Endothelial cell of umbilical vein (primary cell): ENCODE data around the gene C14orf132. TPM values are rescaled to one million over a fixed set of nuclear protein-coding genes. Genes with fewer than 3 reads are reported as not detected.

Experiments
- BruUV-seq: library from RNA; stranded (reverse); fragments of 400-500 nt; replicated peaks from 2 replicates; lab custom pipeline; 2021; lab: Mats Ljungman, UMichigan
- CTCF ChIA-PET: fragments of 300-600, 350-600 bp; sonication (Branson Sonifier 250); formaldehyde crosslinking; loops from one replicate; lab custom pipeline; 2021; ENCODE audit warnings: antibody characterized with exemption, inconsistent platforms; lab: Charles Lee
- POLR2A ChIA-PET: fragments of 300-600, 350-600 bp; sonication (Branson Sonifier 250); formaldehyde crosslinking; loops from one replicate; lab custom pipeline; 2021; ENCODE audit warnings: antibody characterized with exemption, inconsistent platforms; lab: Charles Lee
- DNase-seq: peaks from one replicate; pipeline ENCODE4 v3.0.0-alpha.2; 2011; ENCODE audit warnings: low read depth, low spot score
- FAIRE-seq: peaks from 2 replicates; lab custom pipeline; 2011; peaks lifted over from hg19 to GRCh38; lab: Jason Lieb, UNC
- H2AFZ ChIP-seq: 2 replicates; pipeline ENCODE4 v1.6.0; 2012; ENCODE audit warnings: low read depth, low read length, control low read depth, inconsistent platforms
- H3K27ac ChIP-seq: 2 replicates; pipeline ENCODE4 v1.5.1; 2011; ENCODE audit warnings: low read depth, mild to moderate bottlenecking, control low read depth, low read length, moderate library complexity; ENCODE audit not compliant: insufficient read depth
- H3K27me3 ChIP-seq, 2 experiments: 2 replicates each; pipeline versions ENCODE4 v1.6.0 to v1.6.1; 2011; ENCODE audit warnings: low read length in 2 of 2, mixed read lengths in 1 of 2; ENCODE audit not compliant: control insufficient read depth in 2 of 2, insufficient read depth in 2 of 2
- H3K36me3 ChIP-seq, 2 experiments: 2 replicates in 1 of 2; 3 replicates in 1 of 2; pipeline ENCODE4 v1.5.1; 2011; ENCODE audit warnings: low read length in 2 of 2, mild to moderate bottlenecking in 1 of 2, moderate library complexity in 1 of 2; ENCODE audit not compliant: control insufficient read depth in 2 of 2, insufficient read depth in 2 of 2; ENCODE audit errors: extremely low read depth in 1 of 2
- H3K4me1 ChIP-seq: 3 replicates; pipeline ENCODE4 v1.5.1; 2011; ENCODE audit warnings: mild to moderate bottlenecking, low read length; ENCODE audit not compliant: control insufficient read depth, insufficient read depth; ENCODE audit errors: extremely low read depth
- H3K4me2 ChIP-seq: 2 replicates; pipeline ENCODE4 v1.6.1; 2011; ENCODE audit warnings: low read length, control low read depth, mixed read lengths; ENCODE audit not compliant: insufficient read depth
- H3K4me3 ChIP-seq, 3 experiments: fragments of 200-600 bp in 1 of 3; sonication (generic), shearing (Covaris generic) in 1 of 3; replicated peaks in 1 of 3; 2 replicates each; pipeline ENCODE4 v1.5.1; 2011 to 2016; ENCODE audit warnings: control low read depth in 3 of 3, low read length in 3 of 3, mild to moderate bottlenecking in 2 of 3, inconsistent platforms in 1 of 3, low read depth in 1 of 3, moderate library complexity in 1 of 3; ENCODE audit not compliant: insufficient read depth in 1 of 3
- H3K79me2 ChIP-seq: 2 replicates; pipeline ENCODE4 v1.6.0; 2012; ENCODE audit warnings: low read length, inconsistent platforms; ENCODE audit not compliant: control insufficient read depth, insufficient read depth
- H3K9ac ChIP-seq: replicated peaks from 2 replicates; pipeline ENCODE3; 2011; ENCODE audit warnings: low read length, control low read depth; ENCODE audit not compliant: insufficient read depth; ENCODE audit errors: extremely low read depth
- H3K9me1 ChIP-seq: replicated peaks from 3 replicates; pipeline ENCODE4 v1.6.0; 2011; ENCODE audit warnings: mild to moderate bottlenecking, low read length; ENCODE audit not compliant: control insufficient read depth, insufficient read depth; ENCODE audit errors: extremely low read depth
- H3K9me3 ChIP-seq: replicated peaks from 2 replicates; pipeline ENCODE4 v1.5.1; 2012; ENCODE audit warnings: low read length, inconsistent platforms; ENCODE audit not compliant: control insufficient read depth, insufficient read depth
- H4K20me1 ChIP-seq: replicated peaks from 2 replicates; pipeline ENCODE3; 2011; ENCODE audit warnings: mild to moderate bottlenecking, low read length; ENCODE audit not compliant: control insufficient read depth, insufficient read depth; ENCODE audit errors: extremely low read depth
- EZH2 ChIP-seq: IDR thresholded peaks from 2 replicates; pipeline ENCODE4 v1.6.1; 2012; ENCODE audit warnings: borderline replicate concordance, low read depth, mild to moderate bottlenecking, moderate library complexity, low read length, inconsistent platforms; ENCODE audit not compliant: severe bottlenecking
- FOS ChIP-seq: IDR thresholded peaks from 2 replicates; pipeline ENCODE4 v1.6.1; 2011; ENCODE audit warnings: mild to moderate bottlenecking, low read length, moderate library complexity, borderline replicate concordance; ENCODE audit not compliant: insufficient read depth
- GATA2 ChIP-seq: IDR thresholded peaks from 2 replicates; pipeline ENCODE4 v1.7.0; 2011; ENCODE audit warnings: low read depth, mild to moderate bottlenecking, moderate library complexity, mixed read lengths, low read length; ENCODE audit not compliant: insufficient read length, insufficient read depth
- JUN ChIP-seq: IDR thresholded peaks from 2 replicates; pipeline ENCODE4 v1.6.1; 2011; ENCODE audit warnings: borderline replicate concordance, low read depth; ENCODE audit not compliant: insufficient read length, insufficient read depth
- MYC ChIP-seq: IDR thresholded peaks from one replicate; pipeline ENCODE4 v1.6.1; 2011; ENCODE audit warnings: mild to moderate bottlenecking, low read depth, low read length
- POLR2A ChIP-seq: IDR thresholded peaks from 2 replicates; pipeline ENCODE4 v1.6.1; 2012; ENCODE audit warnings: low read depth, mild to moderate bottlenecking, control low read depth, low read length
- POLR2AphosphoS5 ChIP-seq: IDR thresholded peaks from 2 replicates; pipeline ENCODE4 v1.6.1; 2012; ENCODE audit warnings: low read depth, mild to moderate bottlenecking, control low read depth, low read length, moderate library complexity; ENCODE audit not compliant: insufficient read depth
- dilution Hi-C: fragments of 300-500 bp; cut with MboI; formaldehyde crosslinking; loops from one replicate; pipeline ENCODE4 v1.15.0; 2019; ENCODE audit warnings: low sequenced_read_pairs; ENCODE audit not compliant: extremely low pct_ligation_motif_present
- intact Hi-C: fragments of 100-400 bp; cut with micrococcal nuclease; formaldehyde crosslinking; loops from one replicate; pipeline ENCODE4 v1.10.0; 2022
- polyA plus RNA-seq, 4 experiments: library from polyadenylated mRNA; depleted of rRNA in 3 of 4; stranded (reverse) in 3 of 4; unstranded in 1 of 4; fragments of >200 nt; gene quantifications; 2 replicates each; pipeline versions ENCODE4 v1.2.1 to v1.2.3, GENCODE V29; 2011 to 2012; ENCODE audit warnings: missing spikeins in 1 of 4
- total RNA-seq: library from RNA; stranded (reverse); gene quantifications from 2 replicates; pipeline ENCODE4 v1.2.3, GENCODE V29; 2021
- TF ChIP-seq, protein P1 (sequence below): IDR thresholded peaks from 2 replicates; pipeline ENCODE4 v1.6.1; 2011; ENCODE audit not compliant: insufficient read depth, insufficient read length
- TF ChIP-seq, protein P2 (sequence below), 2 donors: IDR thresholded peaks; 1 replicate in 1 of 2; 2 replicates in 1 of 2; pipeline ENCODE4 v1.5.1; 2011; ENCODE audit warnings: low read length in 2 of 2, mild to moderate bottlenecking in 2 of 2, moderate library complexity in 2 of 2, control low read depth in 1 of 2, inconsistent platforms in 1 of 2, low read depth in 1 of 2; ENCODE audit not compliant: insufficient read depth in 1 of 2; ENCODE audit errors: extremely low read depth in 1 of 2

C14orf132 gene
- total and polyA plus RNA-seq, 2 donors (not counting 3 experiments of a cell fraction or from before 2014, with no cell fraction given), result 3.2 to 7.6 TPM

- DNase-seq (no peak), FAIRE-seq (no peak)
- Histone ChIP-seq H4K20me1 (no peaks in the 10 kb centered on the region), H3K4me3 (no peak overlapping the region), H3K4me2 (no peak overlapping the region), H3K4me1 (no peaks in the 10 kb centered on the region), H2AFZ (no peak overlapping the region), H3K9me3 (no peaks in the 10 kb centered on the region), H3K27me3 (no peaks in the 10 kb centered on the region), H3K27ac (no peak overlapping the region), H3K9ac (no peak overlapping the region), H3K36me3 (no peaks in the 10 kb centered on the region), H3K79me2 (no peaks in the 10 kb centered on the region), H3K9me1 (no peaks in the 10 kb centered on the region)
- intact Hi-C loops, result no loop called here
- ChIA-PET CTCF (no interaction called here), POLR2A (no interaction called here)
- dilution Hi-C loops, result no loop called here
- no TSS peak for BruUV-seq
- TF ChIP-seq POLR2AphosphoS5, result no peak
- TF ChIP-seq JUN, result no peak
- TF ChIP-seq, protein P1, sequence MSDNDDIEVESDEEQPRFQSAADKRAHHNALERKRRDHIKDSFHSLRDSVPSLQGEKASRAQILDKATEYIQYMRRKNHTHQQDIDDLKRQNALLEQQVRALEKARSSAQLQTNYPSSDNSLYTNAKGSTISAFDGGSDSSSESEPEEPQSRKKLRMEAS, result no peak
- no peak for TF ChIP-seq MYC
- no peak for TF ChIP-seq FOS
- TF ChIP-seq POLR2A, result no peak
- TF ChIP-seq EZH2, result no peak
- no peak for TF ChIP-seq GATA2
- TF ChIP-seq, protein P2, sequence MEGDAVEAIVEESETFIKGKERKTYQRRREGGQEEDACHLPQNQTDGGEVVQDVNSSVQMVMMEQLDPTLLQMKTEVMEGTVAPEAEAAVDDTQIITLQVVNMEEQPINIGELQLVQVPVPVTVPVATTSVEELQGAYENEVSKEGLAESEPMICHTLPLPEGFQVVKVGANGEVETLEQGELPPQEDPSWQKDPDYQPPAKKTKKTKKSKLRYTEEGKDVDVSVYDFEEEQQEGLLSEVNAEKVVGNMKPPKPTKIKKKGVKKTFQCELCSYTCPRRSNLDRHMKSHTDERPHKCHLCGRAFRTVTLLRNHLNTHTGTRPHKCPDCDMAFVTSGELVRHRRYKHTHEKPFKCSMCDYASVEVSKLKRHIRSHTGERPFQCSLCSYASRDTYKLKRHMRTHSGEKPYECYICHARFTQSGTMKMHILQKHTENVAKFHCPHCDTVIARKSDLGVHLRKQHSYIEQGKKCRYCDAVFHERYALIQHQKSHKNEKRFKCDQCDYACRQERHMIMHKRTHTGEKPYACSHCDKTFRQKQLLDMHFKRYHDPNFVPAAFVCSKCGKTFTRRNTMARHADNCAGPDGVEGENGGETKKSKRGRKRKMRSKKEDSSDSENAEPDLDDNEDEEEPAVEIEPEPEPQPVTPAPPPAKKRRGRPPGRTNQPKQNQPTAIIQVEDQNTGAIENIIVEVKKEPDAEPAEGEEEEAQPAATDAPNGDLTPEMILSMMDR (IDR thresholded peaks at IDR 0.05; ENCODE audit: extremely low read depth in 1 of 2, insufficient read depth in 1 of 2, low read depth in 1 of 2, low read length in 2 of 2), result no peak
Measured at GRCh38 chr14:96072076-96072475, 32.9 kb downstream of the C14orf132 start.
